CD4-positive, alpha-beta T cell treated with Interleukin-6 for 4 hours (primary cell): ENCODE results near the gene KCNT1.
A peak's percentile ranks its signal among the peaks of the same experiment; 100 is the strongest.
"Not testable (repeated sequence)": the region's sequence is repeated elsewhere in the genome, so short reads cannot be mapped to it uniquely, and the experiment has no call there.

ENCODE experiments used
- DNase-seq: peaks from one replicate; pipeline ENCODE4 v3.0.0-alpha.2; 2020; ENCODE audit warnings: mixed read lengths

Gene KCNT1

GRCh38 chr9:135701959-135702721 is at the start of gene KCNT1:
KCNT1 (plus strand) TSS chr9:135702185; CDS start chr9:135702259, 74 bp downstream.
- peak; percentile 55 for DNase-seq

GRCh38 chr9:135655317-135655716 is 46.7 kb upstream of the KCNT1 start:
- no peak for DNase-seq

DNA sequence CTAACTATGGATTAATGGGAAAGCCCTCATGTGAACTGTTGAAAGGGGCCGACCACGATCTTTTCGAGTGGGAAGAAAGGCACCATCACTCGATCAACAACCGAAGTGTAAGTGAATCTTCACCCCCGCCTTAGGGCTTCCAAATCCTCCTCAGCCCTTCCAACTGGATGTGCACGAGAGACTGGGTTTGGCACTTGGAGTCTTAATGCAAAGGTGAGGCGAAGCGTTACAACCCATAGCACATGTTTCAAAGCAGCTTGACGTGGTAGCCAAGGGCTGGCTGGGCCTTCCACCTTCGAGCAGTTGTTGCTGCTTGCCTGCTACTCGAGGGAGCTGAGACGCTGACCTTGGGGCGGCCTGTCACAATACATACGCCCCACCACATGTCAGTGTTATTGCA is 44.6 kb upstream of the KCNT1 start:
- no peak for DNase-seq

- DNase-seq, result no peak
Observed at GRCh38 chr9:135659252-135659651, 42.7 kb upstream of the KCNT1 start.

- DNase-seq, result no peak
Observed at GRCh38 chr9:135660407-135660806, 41.6 kb upstream of the KCNT1 start.

DNA sequence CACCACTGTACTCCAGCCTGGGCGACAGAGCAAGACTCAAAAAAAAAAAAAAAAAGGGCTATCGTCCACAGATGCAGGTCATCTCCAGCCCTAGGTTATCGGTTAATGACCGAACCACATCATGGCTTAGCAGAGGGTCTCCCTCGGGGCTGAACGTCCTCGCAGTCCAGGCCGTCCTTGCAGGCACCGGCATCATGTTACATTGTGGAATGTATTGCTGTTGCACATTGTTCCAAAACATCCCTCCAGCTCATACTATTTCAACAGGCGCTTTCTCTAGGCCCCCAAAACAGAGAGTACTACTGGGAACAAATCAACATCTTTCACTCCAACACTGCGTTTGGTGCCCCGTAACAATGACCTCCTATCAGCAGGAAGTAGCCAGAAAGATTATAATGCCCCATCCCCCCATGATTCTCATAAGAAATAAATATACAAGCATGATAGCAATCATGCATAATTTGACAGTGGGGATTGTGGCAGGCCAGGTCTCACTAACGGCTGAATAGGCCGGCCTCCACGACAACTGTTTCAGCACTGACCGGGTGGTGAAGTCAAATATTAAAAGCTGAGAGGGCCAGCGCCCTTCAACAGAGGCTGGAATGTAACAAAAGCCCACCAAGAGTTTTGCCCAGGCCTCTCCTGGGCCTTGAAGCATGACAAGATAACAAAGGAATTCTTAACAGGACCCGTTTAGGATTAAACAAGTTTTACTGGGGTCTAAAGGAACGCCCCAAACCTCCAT is 40.0 kb upstream of the KCNT1 start:
- DNase-seq, result no peak

- no peak for DNase-seq
Observed at GRCh38 chr9:135662758-135663450, 39.1 kb upstream of the KCNT1 start, which contains the start of gene LCN9. LCN9 (plus strand) TSS chr9:135663309; CDS start chr9:135663322, 13 bp downstream.

- DNase-seq, result no peak
Observed at GRCh38 chr9:135663451-135663770, 38.6 kb upstream of the KCNT1 start.

DNA sequence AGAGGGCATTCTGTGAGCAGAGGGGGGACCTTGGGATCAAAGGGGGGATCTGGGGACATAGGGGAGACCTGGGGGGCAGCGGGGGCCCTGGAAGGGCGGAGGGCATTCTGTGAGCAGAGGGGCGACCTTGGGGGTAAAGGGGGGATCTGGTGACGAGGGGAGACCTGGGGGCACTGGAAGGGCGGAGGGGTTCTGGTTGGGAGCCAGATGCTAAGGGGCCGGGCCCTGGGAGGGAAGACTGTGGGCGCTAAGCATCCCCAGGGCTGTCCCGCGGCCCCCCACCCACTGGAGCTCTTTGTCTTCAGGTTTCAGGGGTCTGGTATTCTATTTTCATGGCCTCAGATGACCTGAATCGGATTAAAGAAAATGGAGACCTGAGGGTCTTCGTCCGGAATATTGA is 38.1 kb upstream of the KCNT1 start:
- no peak for DNase-seq

DNA sequence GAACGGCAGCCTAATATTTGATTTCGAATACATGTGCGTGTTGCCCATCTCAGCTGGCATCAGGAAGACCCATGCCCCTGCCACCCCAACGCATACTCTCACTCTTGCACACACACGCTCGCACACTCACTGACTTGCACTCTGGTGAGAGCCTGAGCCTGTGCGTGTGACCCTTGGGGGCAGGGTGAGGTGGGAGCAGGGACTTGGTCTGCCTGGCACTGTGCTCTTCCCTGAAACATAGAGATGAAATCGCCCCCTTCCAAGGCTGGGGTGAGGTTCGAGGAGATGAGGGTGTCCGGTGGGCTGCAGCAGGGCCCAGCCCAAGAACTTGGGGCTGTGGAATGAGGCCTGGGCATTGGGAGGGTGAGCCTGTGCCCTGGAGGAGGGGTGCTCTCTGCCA is 37.7 kb upstream of the KCNT1 start:
- no peak for DNase-seq

- DNase-seq, result no peak
Observed at GRCh38 chr9:135664801-135665794, 36.9 kb upstream of the KCNT1 start.

- no peak for DNase-seq
Observed at GRCh38 chr9:135665795-135666189, 36.2 kb upstream of the KCNT1 start.

DNA sequence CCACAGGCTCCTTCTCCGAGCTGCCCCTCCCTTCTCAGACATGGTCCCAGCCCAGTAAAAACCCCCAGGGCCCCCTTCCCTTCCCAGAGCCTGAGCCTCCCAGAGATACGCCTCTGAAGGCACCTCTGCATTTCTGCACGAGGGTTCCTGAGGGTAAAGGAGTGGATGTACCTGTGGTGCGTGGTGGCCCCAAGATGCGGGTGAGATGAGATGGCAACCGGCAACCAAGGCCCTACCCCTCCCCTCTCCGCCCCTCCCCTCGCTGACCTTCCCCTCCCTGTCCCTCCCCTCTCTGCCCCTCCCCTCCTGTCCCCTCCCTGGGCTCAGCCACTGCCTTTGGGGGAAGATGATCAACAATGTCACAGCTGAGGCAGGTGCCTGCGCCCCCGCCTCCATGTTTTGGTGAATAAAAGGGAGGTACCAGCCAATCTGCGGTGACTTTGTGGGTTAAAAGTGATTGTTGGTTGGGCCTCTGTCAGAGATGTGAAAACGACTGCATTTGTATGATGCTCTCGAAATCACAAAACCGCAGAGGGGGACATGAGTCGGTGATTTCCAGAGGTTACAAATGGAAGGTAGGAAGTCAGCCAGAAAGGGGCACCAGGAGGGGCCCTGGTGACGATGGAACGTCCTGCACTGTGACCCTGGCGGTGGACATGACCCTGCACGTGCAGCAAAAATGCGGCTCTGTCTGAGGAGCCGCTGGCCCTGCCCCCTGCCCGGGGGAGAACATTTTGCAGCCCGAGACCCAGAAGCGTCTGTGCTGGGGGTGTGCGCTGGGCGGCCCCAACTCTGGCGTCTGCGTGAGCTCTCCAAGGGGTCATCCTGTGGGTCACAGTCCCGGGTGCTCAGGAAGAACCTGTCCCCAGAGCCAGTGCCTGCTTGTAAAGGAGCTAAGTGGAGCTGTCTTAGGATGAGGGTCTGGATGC is 35.2 kb upstream of the KCNT1 start:
- no peak for DNase-seq

DNA sequence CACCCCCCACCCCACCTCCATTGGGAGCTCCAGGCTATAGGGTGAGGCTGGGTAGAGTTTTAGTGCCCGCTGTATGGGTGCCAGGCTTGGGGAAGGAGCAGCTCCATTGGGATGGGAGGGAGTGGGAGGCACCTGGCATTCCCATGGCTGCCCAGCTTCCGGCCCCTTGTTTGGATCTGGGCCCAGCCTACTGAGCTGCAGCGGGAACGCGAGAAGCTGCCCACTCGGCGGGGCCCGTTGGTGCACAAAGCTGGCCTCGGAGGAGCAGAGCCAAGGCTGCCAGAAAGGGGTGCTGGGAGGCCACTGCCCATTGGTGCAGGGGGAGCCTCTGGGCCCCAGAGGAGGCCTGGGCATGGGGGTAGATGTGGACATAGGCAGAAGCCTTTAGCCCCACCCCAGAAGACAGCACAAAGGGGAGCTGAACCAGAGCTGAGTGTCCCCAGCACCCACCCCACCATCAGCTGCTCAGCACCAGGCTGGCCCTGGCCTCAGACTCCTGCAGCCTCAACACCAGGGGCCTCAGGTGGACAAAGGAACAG is 34.5 kb upstream of the KCNT1 start:
- no peak for DNase-seq

- DNase-seq, result not testable (repeated sequence)
Observed at GRCh38 chr9:135669018-135669417, 33.0 kb upstream of the KCNT1 start.

DNA sequence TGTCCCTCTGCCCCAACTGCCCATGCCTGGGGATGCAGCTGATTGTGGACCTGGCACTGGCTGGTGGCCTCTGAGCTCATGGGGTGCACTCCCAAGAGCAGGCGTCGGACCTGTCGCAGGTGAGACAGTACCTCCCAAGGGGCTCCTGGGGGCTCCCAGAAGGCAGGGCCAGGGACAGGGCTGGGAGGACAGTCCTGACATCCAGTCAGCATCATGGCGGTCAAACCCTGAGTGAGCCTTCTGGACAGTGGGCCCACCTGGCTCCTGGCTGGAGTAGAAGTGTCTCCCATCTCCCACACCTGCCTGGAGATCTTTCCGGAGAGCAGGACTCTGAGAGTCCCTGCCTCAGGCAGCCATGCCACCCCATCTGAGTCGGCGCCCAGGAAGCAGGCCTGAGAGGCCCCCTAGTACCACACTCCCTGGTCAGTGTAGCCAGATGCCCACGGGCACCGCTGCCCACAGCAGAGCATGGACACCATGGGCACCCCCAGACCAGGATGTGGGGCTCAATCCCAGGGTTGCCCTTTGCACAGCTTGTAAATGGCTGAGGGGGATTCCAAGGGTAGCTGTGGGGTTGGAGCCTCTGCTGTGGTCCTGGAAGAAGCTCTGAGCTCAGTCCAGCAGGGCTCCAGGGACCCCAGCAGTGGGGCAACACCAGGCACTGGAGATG is 32.2 kb upstream of the KCNT1 start:
- no peak for DNase-seq

GRCh38 chr9:135670721-135671590 is 31.0 kb upstream of the KCNT1 start:
- DNase-seq, result no peak

DNA sequence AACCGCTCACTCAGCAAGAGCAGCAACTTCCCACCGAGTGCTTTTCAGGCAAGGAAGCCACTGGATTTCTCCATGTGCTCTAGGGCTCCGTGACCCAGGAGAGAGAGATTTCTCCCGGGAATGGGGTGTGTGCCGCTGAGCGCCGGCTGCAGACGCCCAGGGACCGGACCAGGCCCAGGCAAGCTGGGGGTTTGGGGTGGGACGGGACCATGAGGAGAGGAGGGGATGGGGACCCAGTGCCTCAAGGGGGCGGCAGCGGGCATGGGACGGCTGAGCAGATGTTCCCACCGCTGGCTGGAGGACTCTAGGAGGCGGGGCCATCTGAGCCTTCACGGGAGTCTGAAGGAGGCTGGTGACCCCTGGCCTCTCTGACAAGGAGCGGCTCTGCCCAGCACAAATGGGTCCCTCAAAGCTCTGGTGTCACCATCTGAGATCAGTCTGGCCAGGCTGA is 30.4 kb upstream of the KCNT1 start:
- DNase-seq, result no peak

- DNase-seq, result not testable (repeated sequence)
Observed at GRCh38 chr9:135672786-135673185, 29.2 kb upstream of the KCNT1 start.
